ENCODE measurements around the gene YJU2.

YJU2 gene

GRCh38 chr19:4292515-4292914 lies 45.6 kb downstream of the YJU2 start:
- no peak overlapping the region for H3K4me3 Mint-ChIP-seq
- H3K4me1 Mint-ChIP-seq, result no peaks in the 10 kb centered on the region
- H3K36me3 Mint-ChIP-seq (ENCODE audit: low read depth), result no peaks in the 10 kb centered on the region
- no peak overlapping the region for H3K27ac Mint-ChIP-seq
- no peaks in the 10 kb centered on the region for H3K27me3 Mint-ChIP-seq
- DNase-seq (no peak), ATAC-seq (no peak)
- no peaks in the 10 kb centered on the region for H3K9me3 Mint-ChIP-seq

DNA sequence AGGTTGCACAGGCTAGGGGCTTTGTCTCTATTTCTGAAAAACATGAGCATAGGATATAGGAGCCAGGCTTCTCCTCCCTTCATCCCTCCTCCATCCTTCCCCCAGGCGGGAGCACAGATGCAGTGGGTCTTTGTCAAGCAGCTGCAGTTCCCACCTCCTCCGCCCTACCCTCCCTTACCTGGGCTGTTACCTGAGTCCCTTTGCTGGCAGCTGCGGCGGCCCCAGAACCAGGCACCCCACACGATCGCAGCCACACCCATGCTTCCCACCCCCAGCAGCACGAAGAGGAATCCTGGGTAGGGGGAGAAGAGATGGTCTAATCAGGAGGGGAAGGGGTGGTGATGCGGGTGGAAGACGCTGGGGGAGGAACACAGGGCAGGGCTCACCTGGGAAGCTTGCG lies 47.5 kb downstream of the YJU2 start:
- Mint-ChIP-seq H3K27ac (no peak overlapping the region), H3K36me3 (ENCODE audit: low read depth) (no peaks in the 10 kb centered on the region)

GRCh38 chr19:4295972-4296771 lies 49.3 kb downstream of the YJU2 start:
- H3K27ac Mint-ChIP-seq, result no peak overlapping the region
- no peak overlapping the region for H3K4me3 Mint-ChIP-seq
- no peak for ATAC-seq
- no peaks in the 10 kb centered on the region for H3K36me3 Mint-ChIP-seq (ENCODE audit: low read depth)
- H3K27me3 Mint-ChIP-seq, result no peaks in the 10 kb centered on the region
- DNase-seq, result no peak
- H3K9me3 Mint-ChIP-seq, result no peaks in the 10 kb centered on the region
- peaks cover 13% of the 10 kb centered on the region for H3K4me1 Mint-ChIP-seq

More for the DNA sequence above, 47.5 kb downstream of the YJU2 start:
- Mint-ChIP-seq H3K9me3 (no peaks in the 10 kb centered on the region), H3K4me3 (no peak overlapping the region), H3K27me3 (no peaks in the 10 kb centered on the region), H3K4me1 (peaks cover 9% of the 10 kb centered on the region)
- ATAC-seq, result no peak
- no peak for DNase-seq

GRCh38 chr19:4297901-4298809 lies 51.3 kb downstream of the YJU2 start:
- H3K27me3 Mint-ChIP-seq, result no peaks in the 10 kb centered on the region
- H3K9me3 Mint-ChIP-seq, result no peaks in the 10 kb centered on the region
- H3K4me3 Mint-ChIP-seq, result no peak overlapping the region
- peaks cover 28% of the 10 kb centered on the region for H3K4me1 Mint-ChIP-seq
- peak; percentile 45 for DNase-seq
- H3K27ac Mint-ChIP-seq, result no peak overlapping the region
- ATAC-seq, result peak; percentile 96
- no peaks in the 10 kb centered on the region for H3K36me3 Mint-ChIP-seq (ENCODE audit: low read depth)

DNA sequence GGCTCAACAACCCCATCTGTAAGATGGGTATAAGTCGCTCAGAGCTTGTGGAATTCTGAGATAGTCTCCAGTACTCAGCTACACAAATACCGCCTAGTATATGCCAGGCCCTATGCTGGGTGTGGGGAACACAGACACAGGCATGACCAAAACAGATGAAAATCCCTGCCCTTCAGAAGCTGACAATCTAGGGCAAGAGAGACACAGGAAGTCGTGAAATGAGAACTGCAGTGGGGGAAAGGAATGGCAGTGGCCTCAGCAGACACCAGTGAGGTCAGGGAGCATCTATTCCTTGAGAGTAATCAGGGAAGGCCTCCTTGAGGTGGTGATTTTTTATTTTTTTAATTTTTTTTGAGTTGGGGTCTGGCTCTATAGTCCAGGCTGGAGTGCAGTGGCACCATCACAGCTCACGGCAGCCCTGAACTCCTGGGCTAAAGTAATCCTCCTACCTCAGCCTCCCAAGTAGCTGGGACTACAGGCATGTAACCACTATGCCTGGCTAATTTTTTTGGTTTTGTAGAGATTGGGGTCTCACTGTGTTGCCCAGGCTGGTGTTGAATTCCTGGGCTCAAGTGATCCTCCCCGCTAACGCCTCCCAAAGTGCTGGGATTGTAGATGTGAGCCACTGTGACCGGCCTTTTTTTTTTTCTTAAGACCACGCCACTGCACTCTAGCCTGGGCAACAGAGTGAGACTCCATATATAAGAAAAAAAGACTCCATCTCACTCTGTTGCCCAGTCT lies 52.1 kb downstream of the YJU2 start:
- no peak for ATAC-seq
- Mint-ChIP-seq H3K4me3 (no peak overlapping the region), H3K9me3 (no peaks in the 10 kb centered on the region)

GRCh38 chr19:4300589-4300988 lies 53.7 kb downstream of the YJU2 start:
- Mint-ChIP-seq H3K4me1 (peaks cover 37% of the 10 kb centered on the region), H3K27ac (no peak overlapping the region), H3K36me3 (ENCODE audit: low read depth) (no peaks in the 10 kb centered on the region), H3K4me3 (no peak overlapping the region), H3K9me3 (no peaks in the 10 kb centered on the region), H3K27me3 (peaks cover 3% of the 10 kb centered on the region)
- ATAC-seq (no peak), DNase-seq (no peak)

More for the DNA sequence above, 52.1 kb downstream of the YJU2 start:
- Mint-ChIP-seq H3K36me3 (ENCODE audit: low read depth) (no peaks in the 10 kb centered on the region), H3K27me3 (no peaks in the 10 kb centered on the region), H3K27ac (no peak overlapping the region), H3K4me1 (peaks cover 33% of the 10 kb centered on the region)
- no peak for DNase-seq

- no peak for ATAC-seq
- H3K4me3 Mint-ChIP-seq, result peak overlapping the region; percentile 73
Measured at GRCh38 chr19:4301590-4302242, 54.8 kb downstream of the YJU2 start.

GRCh38 chr19:4302243-4302640 lies 55.4 kb downstream of the YJU2 start, which contains the start of gene TMIGD2:
Gene TMIGD2, minus strand, starts transcription at chr19:4302389. Its CDS starts 4 bp downstream, at chr19:4302385.
- Mint-ChIP-seq H3K9me3 (no peaks in the 10 kb centered on the region), H3K27me3 (peaks cover 3% of the 10 kb centered on the region), H3K36me3 (ENCODE audit: low read depth) (no peaks in the 10 kb centered on the region), H3K4me1 (peaks cover 37% of the 10 kb centered on the region), H3K4me3 (peak within 1 kb of the TSS; percentile 73), H3K27ac (peak within 1 kb of the TSS; percentile 61)
- DNase-seq (peak; percentile 39), ATAC-seq (no peak)

More at GRCh38 chr19:4301590-4302242, 54.8 kb downstream of the YJU2 start:
- Mint-ChIP-seq H3K27ac (peak overlapping the region; percentile 61), H3K4me1 (peaks cover 37% of the 10 kb centered on the region), H3K36me3 (ENCODE audit: low read depth) (no peaks in the 10 kb centered on the region), H3K27me3 (peaks cover 3% of the 10 kb centered on the region), H3K9me3 (no peaks in the 10 kb centered on the region)
- no peak for DNase-seq

GRCh38 chr19:4303819-4304537 lies 57.1 kb downstream of the YJU2 start:
- peaks cover 28% of the 10 kb centered on the region for H3K4me1 Mint-ChIP-seq
- DNase-seq, result peak; percentile 19

GRCh38 chr19:4304538-4305256 lies 57.8 kb downstream of the YJU2 start, which contains the start of gene FSD1:
Gene FSD1, plus strand, starts transcription at chr19:4304598. Its CDS starts 149 bp downstream, at chr19:4304747.
- Mint-ChIP-seq H3K27me3 (peaks cover 3% of the 10 kb centered on the region), H3K4me1 (peaks cover 28% of the 10 kb centered on the region), H3K27ac (peak within 1 kb of the TSS; percentile 68), H3K36me3 (ENCODE audit: low read depth) (no peaks in the 10 kb centered on the region), H3K9me3 (no peaks in the 10 kb centered on the region), H3K4me3 (peak within 1 kb of the TSS; percentile 63)
- DNase-seq (peak; percentile 88), ATAC-seq (peak; percentile 86)

More at GRCh38 chr19:4303819-4304537, 57.1 kb downstream of the YJU2 start:
- Mint-ChIP-seq H3K36me3 (ENCODE audit: low read depth) (no peaks in the 10 kb centered on the region), H3K27me3 (peaks cover 3% of the 10 kb centered on the region), H3K4me3 (peak overlapping the region; percentile 63), H3K9me3 (no peaks in the 10 kb centered on the region), H3K27ac (peak overlapping the region; percentile 68)
- no peak for ATAC-seq

GRCh38 chr19:4305257-4305612 lies 58.4 kb downstream of the YJU2 start:
- DNase-seq, result no peak
- H3K9me3 Mint-ChIP-seq, result no peaks in the 10 kb centered on the region
- H3K4me3 Mint-ChIP-seq, result peak overlapping the region; percentile 54
- ATAC-seq, result no peak
- H3K27ac Mint-ChIP-seq, result no peak overlapping the region
- peaks cover 28% of the 10 kb centered on the region for H3K4me1 Mint-ChIP-seq
- no peaks in the 10 kb centered on the region for H3K36me3 Mint-ChIP-seq (ENCODE audit: low read depth)
- peaks cover 3% of the 10 kb centered on the region for H3K27me3 Mint-ChIP-seq

DNA sequence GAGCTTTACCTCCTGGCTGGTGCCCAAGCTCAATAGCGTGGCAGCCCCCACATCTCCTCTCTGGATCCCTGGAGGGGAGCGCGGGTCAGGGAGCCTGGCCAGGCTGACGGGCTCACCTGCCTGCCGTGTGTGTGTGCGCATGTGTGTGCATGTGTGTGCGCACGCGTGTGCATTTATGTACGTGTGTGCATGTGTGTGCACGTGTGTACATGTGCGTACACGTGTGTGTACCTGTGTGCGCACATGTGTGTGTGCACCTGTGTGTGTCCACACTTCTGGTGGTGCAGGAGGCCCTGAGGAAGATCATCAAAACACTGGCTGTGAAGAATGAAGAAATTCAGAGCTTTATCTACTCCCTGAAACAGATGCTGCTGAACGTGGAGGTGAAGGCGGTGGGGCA lies 58.8 kb downstream of the YJU2 start:
- no peak overlapping the region for H3K27ac Mint-ChIP-seq
- peaks cover 3% of the 10 kb centered on the region for H3K27me3 Mint-ChIP-seq
- peaks cover 25% of the 10 kb centered on the region for H3K4me1 Mint-ChIP-seq
- no peaks in the 10 kb centered on the region for H3K36me3 Mint-ChIP-seq (ENCODE audit: low read depth)
- DNase-seq, result no peak
- no peak for ATAC-seq
- H3K9me3 Mint-ChIP-seq, result no peaks in the 10 kb centered on the region
- H3K4me3 Mint-ChIP-seq, result peak overlapping the region; percentile 54

All from activated naive CD8-positive, alpha-beta T cell treated with anti-CD3 and anti-CD28 coated beads, Interleukin-2, amount 50 U/mL, for 24 hours (primary cell).